Measurements from ENCODE around the gene WDR75.

GRCh38 chr2:189515264-189515663, 74.0 kb downstream of the WDR75 start:
- no peak for TF ChIP-seq POLR2A (IDR thresholded peaks at IDR 0.05)
- no peak for TF ChIP-seq CTCF (IDR thresholded peaks at IDR 0.05)
